ENCODE measurements around the gene PTPRO. TPM values are rescaled to one million over a fixed set of nuclear protein-coding genes. Genes with fewer than 3 reads are reported as not detected.

PTPRO gene
- total RNA-seq, 1 experiment from 2014 or later: 0.52 TPM

- Histone ChIP-seq H4K20me1 (ENCODE audit: control insufficient read depth, insufficient read depth, insufficient read length) (no peaks in the 10 kb centered on the region), H2BK5ac (ENCODE audit: insufficient read length, low read length) (no peak overlapping the region), H3K79me1 (ENCODE audit: insufficient read depth, low read depth, low read length, poor library complexity, severe bottlenecking) (no peaks in the 10 kb centered on the region), H2AK5ac (ENCODE audit: insufficient read length, low read length) (no peak overlapping the region), H2BK20ac (ENCODE audit: low read depth, low read length, poor library complexity, severe bottlenecking) (no peak overlapping the region), H2BK120ac (ENCODE audit: low read depth, low read length, poor library complexity, severe bottlenecking) (no peak overlapping the region), H2AFZ (ENCODE audit: low read length) (no peak overlapping the region), H3K79me2 (ENCODE audit: insufficient read depth, low read length) (no peaks in the 10 kb centered on the region), H2BK15ac (ENCODE audit: low read depth, low read length) (no peak overlapping the region), H3K27me3 (ENCODE audit: insufficient read depth, low read length) (no peaks in the 10 kb centered on the region), H3K9ac (ENCODE audit: extremely low read depth, insufficient read length, low read length) (no peak overlapping the region), H3T11ph (ENCODE audit: low read length) (no peak overlapping the region), H3K23me2 (ENCODE audit: insufficient read length, low read depth, low read length, poor library complexity, severe bottlenecking) (no peaks in the 10 kb centered on the region), H3K23ac (ENCODE audit: insufficient read length, low read depth, low read length) (no peak overlapping the region), H3K18ac (ENCODE audit: insufficient read length, low read depth, low read length) (no peak overlapping the region), H3K4me1 (ENCODE audit: insufficient read depth, low read length) (no peaks in the 10 kb centered on the region), H4K5ac (ENCODE audit: insufficient read length, low read depth, low read length) (no peak overlapping the region), H3K9me3 (ENCODE audit: control insufficient read depth, low read depth, low read length) (no peaks in the 10 kb centered on the region), H3K14ac (ENCODE audit: insufficient read depth, low read length) (no peak overlapping the region), H4K8ac (replicated peaks; ENCODE audit: insufficient read length, low read depth, low read length) (no peak overlapping the region), H3K4me2 (ENCODE audit: insufficient read depth, insufficient read length, low read length) (no peak overlapping the region), H3K56ac (ENCODE audit: insufficient read length, low read depth, low read length) (no peak overlapping the region), H3K27ac (ENCODE audit: insufficient read length, low read depth, low read length) (no peak overlapping the region), H4K91ac (ENCODE audit: insufficient read length, low read depth, low read length) (no peak overlapping the region), H2BK12ac (ENCODE audit: insufficient read length, low read depth, low read length) (no peak overlapping the region), H3K4ac (ENCODE audit: low read depth, low read length) (no peak overlapping the region)
- no peak for TF ChIP-seq CTCF (conservative IDR thresholded peaks at IDR 0.05)
- no peak for DNase-seq
- peaks cover 6 to 17% of the 10 kb centered on the region in 2 experiments for H3K9me3 Mint-ChIP-seq
- peaks cover 4 to 8% (median 5%) of the 10 kb centered on the region in 3 experiments; a peak in 5 of 7 replicates for H3K36me3 Mint-ChIP-seq (ENCODE audit: insufficient read depth in 1 of 3, low read depth in 3 of 3)
- no peak overlapping the region for H3K4me3 Mint-ChIP-seq
- H3K27me3 Mint-ChIP-seq (ENCODE audit: low read depth): no peaks in the 10 kb centered on the region; the same call in 1 of the 2 replicates
- peaks cover 9 to 14% of the 10 kb centered on the region in 2 experiments for H3K4me1 Mint-ChIP-seq
- WGBS (ENCODE audit: extremely low coverage, insufficient read length, low lambda C conversion rate): no CpG with 5 or more reads among the region's 4 CpGs
- no peak overlapping the region for H3K27ac Mint-ChIP-seq
Measured at GRCh38 chr12:15515010-15515409, 192.7 kb downstream of the PTPRO start.

Data from H9 (cell line).